G401 (cell line): ENCODE measurements around the gene RPTOR. TPM values are rescaled to one million over a fixed set of nuclear protein-coding genes. Genes with fewer than 3 reads are reported as not detected.
A peak's percentile ranks its signal among the peaks of the same experiment; 100 is the strongest.

Experiments
- DNase-seq: peaks from one replicate; pipeline ENCODE4 v3.0.0-alpha.2; 2015; ENCODE audit warnings: low spot score
- in situ Hi-C: cut with HindIII; loops from 2 replicates; pipeline ENCODE4 v1.10.0; 2016; ENCODE audit warnings: low sequenced_read_pairs, mixed read lengths
- total RNA-seq: library from RNA; depleted of rRNA; stranded (reverse); fragments of >200 nt; shearing (Covaris generic); gene quantifications from 2 replicates; pipeline ENCODE4 v1.2.3, GENCODE V29; 2014

The RPTOR gene
- total RNA-seq, 1 experiment from 2014 or later, result 27.7 TPM

- in situ Hi-C loops, result no loop called here
- DNase-seq, result peak; percentile 52
These were observed 176.3 kb downstream of the RPTOR start for GRCh38 chr17:80720610-80721577.

- in situ Hi-C loops, result no loop called here
- no peak for DNase-seq
These were observed 178.0 kb downstream of the RPTOR start for GRCh38 chr17:80722661-80723060.

GRCh38 chr17:80724775-80725266, 180.2 kb downstream of the RPTOR start:
- no peak for DNase-seq
- in situ Hi-C loops, result loop anchor here (5.0 kb wide), 1 partner anchor 88 kb away; no protein-coding TSS in a partner anchor

GRCh38 chr17:80725517-80725916, 180.9 kb downstream of the RPTOR start:
- in situ Hi-C loops, result loop anchor here (5.0 kb wide), 1 partner anchor 88 kb away; no protein-coding TSS in a partner anchor
- DNase-seq, result no peak

- DNase-seq, result no peak
- in situ Hi-C loops, result loop anchor here (5.0 kb wide), 1 partner anchor 89 kb away; no protein-coding TSS in a partner anchor
These were observed 182.1 kb downstream of the RPTOR start for GRCh38 chr17:80726558-80727408.

- peak; percentile 58 for DNase-seq
- in situ Hi-C loops, result loop anchor here (5.0 kb wide), 1 partner anchor 90 kb away; no protein-coding TSS in a partner anchor
These were observed 182.7 kb downstream of the RPTOR start for GRCh38 chr17:80727409-80727755.

GRCh38 chr17:80729016-80729415, 184.4 kb downstream of the RPTOR start:
- in situ Hi-C loops, result loop anchor here (5.0 kb wide), 1 partner anchor 92 kb away; no protein-coding TSS in a partner anchor

GRCh38 chr17:80729761-80730160, 185.1 kb downstream of the RPTOR start:
- in situ Hi-C loops, result loop anchor here (5.0 kb wide), 1 partner anchor 92 kb away; no protein-coding TSS in a partner anchor
- no peak for DNase-seq

More at GRCh38 chr17:80729016-80729415, 184.4 kb downstream of the RPTOR start:
- DNase-seq, result no peak

GRCh38 chr17:80730739-80731138, 186.1 kb downstream of the RPTOR start:
- in situ Hi-C loops, result no loop called here
- no peak for DNase-seq

- in situ Hi-C loops, result no loop called here
These were observed 186.7 kb downstream of the RPTOR start for GRCh38 chr17:80731323-80731722.

GRCh38 chr17:80732268-80732667, 187.6 kb downstream of the RPTOR start:
- DNase-seq, result no peak

More at GRCh38 chr17:80731323-80731722, 186.7 kb downstream of the RPTOR start:
- DNase-seq, result no peak

GRCh38 chr17:80737106-80738019, 192.7 kb downstream of the RPTOR start:
- in situ Hi-C loops, result no loop called here
- no peak for DNase-seq

More at GRCh38 chr17:80732268-80732667, 187.6 kb downstream of the RPTOR start:
- in situ Hi-C loops, result no loop called here

GRCh38 chr17:80738020-80738808, 193.6 kb downstream of the RPTOR start:
- no peak for DNase-seq
- in situ Hi-C loops, result no loop called here

- in situ Hi-C loops, result no loop called here
- DNase-seq, result no peak
These were observed 194.5 kb downstream of the RPTOR start for GRCh38 chr17:80738987-80739730.

- in situ Hi-C loops, result no loop called here
- no peak for DNase-seq
These were observed 195.5 kb downstream of the RPTOR start for GRCh38 chr17:80740141-80740540.

GRCh38 chr17:80742091-80742490, 197.5 kb downstream of the RPTOR start:
- in situ Hi-C loops, result no loop called here
- no peak for DNase-seq
